ENCODE data around the gene CDHR2. TPM values are rescaled to one million over a fixed set of nuclear protein-coding genes. Genes with fewer than 3 reads are reported as not detected.
"Not testable (repeated sequence)": the region's sequence is repeated elsewhere in the genome, so short reads cannot be mapped to it uniquely, and the experiment has no call there.

Gene CDHR2
- total RNA-seq, 6 experiments from 2014 or later, result not detected

DNA sequence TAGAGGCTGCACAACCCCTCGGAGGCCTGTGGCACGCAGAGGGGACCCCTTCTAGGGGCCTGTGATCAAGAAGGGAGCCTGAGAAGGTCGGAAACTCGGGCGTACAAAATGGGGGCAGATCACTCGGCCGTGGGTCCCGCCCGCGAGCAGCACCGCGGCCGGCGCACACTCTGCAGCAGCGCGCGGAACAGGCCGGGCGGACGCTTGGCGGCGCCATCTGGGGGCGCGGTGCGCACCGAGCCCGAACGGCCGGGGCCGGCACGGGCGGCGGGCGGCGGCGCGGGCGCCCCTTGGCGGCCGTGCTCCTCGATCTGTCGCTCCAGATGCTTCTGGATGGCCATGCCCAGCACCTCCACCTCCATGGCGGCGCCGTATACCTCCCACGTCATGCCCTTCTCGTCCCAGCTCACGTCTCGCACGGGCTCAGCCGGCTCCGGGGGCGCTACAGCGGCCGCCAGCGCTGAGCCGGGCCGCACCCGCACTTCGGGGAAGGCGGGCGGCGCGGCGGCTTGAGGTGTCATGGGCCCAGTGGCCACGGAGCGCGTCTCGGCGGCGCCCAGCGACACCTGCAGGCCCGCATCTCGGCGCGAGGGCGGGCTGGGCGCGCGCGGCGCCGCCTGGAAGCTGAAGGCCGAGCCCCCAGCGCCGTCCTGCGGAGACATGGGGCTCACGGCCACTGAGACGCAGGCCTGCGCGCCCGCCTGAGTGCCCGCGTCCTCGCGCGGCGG is 47.7 kb downstream of the CDHR2 start:
- H3K9me3 Mint-ChIP-seq, result no peaks in the 10 kb centered on the region
- H3K36me3 Mint-ChIP-seq (ENCODE audit: low read depth), result no peaks in the 10 kb centered on the region; the same call in 1 of the 2 replicates
- no peak overlapping the region for H3K4me3 Mint-ChIP-seq
- TF ChIP-seq, protein P1, sequence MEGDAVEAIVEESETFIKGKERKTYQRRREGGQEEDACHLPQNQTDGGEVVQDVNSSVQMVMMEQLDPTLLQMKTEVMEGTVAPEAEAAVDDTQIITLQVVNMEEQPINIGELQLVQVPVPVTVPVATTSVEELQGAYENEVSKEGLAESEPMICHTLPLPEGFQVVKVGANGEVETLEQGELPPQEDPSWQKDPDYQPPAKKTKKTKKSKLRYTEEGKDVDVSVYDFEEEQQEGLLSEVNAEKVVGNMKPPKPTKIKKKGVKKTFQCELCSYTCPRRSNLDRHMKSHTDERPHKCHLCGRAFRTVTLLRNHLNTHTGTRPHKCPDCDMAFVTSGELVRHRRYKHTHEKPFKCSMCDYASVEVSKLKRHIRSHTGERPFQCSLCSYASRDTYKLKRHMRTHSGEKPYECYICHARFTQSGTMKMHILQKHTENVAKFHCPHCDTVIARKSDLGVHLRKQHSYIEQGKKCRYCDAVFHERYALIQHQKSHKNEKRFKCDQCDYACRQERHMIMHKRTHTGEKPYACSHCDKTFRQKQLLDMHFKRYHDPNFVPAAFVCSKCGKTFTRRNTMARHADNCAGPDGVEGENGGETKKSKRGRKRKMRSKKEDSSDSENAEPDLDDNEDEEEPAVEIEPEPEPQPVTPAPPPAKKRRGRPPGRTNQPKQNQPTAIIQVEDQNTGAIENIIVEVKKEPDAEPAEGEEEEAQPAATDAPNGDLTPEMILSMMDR (IDR thresholded peaks at IDR 0.05), result no peak
- no peaks in the 10 kb centered on the region for H3K4me1 Mint-ChIP-seq (ENCODE audit: low read depth)
- DNase-seq, result no peak
- H3K27ac Mint-ChIP-seq, result no peak overlapping the region
- H3K27me3 Mint-ChIP-seq (ENCODE audit: insufficient read depth), result peaks cover 2% of the 10 kb centered on the region; the same call in 1 of the 2 replicates

DNA sequence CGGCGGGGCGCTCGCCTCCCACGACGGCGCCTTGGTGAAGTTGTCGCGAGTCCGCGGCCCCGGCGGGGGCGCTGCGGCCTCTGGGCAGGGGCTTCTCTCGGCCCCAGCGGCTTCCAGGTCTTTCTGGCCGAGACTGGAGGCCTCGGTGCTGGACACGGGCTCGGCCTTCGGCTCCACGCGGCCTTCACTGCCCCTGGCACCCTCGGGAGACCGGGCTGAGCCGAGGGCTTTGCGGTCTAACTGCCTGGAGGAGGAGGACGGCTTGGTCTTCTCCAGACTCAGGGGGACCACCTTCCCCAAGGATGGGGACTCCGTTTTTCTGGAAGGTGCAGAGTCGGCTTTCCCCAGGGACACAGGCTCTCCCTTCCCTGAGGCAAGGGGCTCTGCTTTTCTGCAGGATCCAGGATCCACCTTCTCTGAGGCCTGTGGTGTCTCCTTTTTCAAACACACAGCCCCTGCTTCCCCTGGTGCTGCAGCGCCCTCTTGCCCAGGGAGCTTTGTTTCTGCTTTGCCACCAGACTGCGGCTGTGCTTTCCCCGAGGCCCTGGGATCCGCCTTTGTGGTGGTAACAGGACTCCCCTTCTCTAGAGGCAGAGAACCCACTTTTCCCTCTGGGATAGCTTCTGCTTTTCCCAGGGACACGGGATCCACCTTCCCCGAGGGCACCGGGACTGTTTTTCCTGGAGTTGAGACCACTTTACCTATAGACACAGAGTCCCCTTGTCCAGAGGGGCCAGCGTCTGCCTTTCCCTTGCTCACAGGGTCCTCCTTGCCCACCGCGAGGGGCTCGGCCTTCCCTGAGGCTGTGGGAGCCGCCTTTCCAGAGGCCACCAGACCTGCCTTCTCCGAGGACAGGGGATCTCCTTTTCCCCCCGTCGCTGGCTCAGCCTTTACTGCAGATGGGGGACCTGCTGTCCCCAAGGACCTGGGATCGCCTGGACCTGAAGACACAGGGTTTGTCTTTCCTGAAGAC is 48.6 kb downstream of the CDHR2 start:
- H3K27ac Mint-ChIP-seq, result no peak overlapping the region
- no peaks in the 10 kb centered on the region for H3K4me1 Mint-ChIP-seq (ENCODE audit: low read depth)
- no peaks in the 10 kb centered on the region; the same call in 1 of the 2 replicates for H3K36me3 Mint-ChIP-seq (ENCODE audit: low read depth)
- no peak for DNase-seq
- no peak overlapping the region for H3K4me3 Mint-ChIP-seq
- H3K27me3 Mint-ChIP-seq (ENCODE audit: insufficient read depth), result peaks cover 2% of the 10 kb centered on the region; the same call in 1 of the 2 replicates
- H3K9me3 Mint-ChIP-seq, result no peaks in the 10 kb centered on the region
- TF ChIP-seq, protein P1 (IDR thresholded peaks at IDR 0.05), result no peak

DNA sequence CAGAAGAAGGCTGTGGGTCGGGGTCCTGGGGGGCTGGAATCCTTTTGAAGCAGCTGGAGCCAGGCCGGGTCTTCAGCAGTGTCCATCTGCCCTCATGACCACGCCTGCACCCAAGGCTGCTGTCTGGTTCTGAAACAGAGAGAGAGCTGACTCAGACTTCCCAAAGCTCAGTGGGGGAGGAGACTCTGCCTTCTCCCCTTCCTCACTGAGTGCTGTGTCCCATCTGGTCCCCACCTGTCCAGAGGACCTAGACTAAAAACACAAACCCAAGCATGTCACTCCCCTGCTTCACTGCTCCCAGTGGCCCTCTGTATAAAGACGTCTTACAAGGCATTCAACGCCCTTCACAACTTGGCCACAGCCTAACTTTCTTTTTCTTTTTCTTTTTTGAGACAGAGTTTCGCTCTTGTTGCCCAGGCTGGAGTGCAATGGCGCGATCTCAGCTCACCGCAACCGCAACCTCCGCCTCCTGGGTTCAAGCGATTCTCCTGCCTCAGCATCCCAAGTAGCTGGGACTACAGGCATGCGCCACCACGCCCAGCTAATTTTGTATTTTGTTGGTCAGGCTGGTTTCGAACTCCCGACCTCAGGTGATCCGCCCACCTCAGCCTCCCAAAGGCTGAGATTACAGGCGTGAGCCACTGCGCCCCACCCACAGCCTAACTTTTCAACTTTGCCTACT is 50.7 kb downstream of the CDHR2 start:
- not testable (repeated sequence) for H3K4me1 Mint-ChIP-seq (ENCODE audit: low read depth); H3K9me3 Mint-ChIP-seq

DNA sequence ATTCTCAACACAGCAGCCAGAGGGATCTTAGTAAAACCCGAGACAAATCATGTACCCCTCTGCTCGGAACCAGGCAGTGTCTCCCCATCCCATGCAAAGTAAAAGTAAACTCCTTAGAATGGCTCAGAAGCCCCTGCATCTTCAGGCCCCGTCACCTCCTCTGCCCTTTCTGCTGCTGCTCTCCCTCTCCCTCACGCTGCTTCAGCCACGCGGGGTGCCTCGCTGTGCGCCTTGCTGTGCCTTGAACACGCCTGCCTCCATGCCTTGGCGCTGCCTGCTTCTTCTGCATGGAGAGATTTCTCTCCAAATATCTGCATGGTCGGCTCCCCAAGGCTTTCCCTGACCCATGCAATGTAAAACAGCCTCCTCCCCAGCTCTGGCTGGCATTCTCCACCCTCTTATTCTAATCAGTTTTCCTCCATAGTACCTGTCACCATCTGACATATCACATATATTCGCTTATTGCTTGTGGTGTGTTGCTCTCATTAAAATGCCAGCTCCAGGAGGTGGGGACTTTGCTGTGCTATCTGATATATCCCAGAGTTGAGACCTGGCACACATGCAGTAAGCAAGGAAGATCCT is 52.9 kb downstream of the CDHR2 start:
- Mint-ChIP-seq H3K9me3 (no peaks in the 10 kb centered on the region), H3K36me3 (ENCODE audit: low read depth) (no peaks in the 10 kb centered on the region; the same call in 1 of the 2 replicates), H3K4me1 (ENCODE audit: low read depth) (no peaks in the 10 kb centered on the region), H3K27ac (no peak overlapping the region), H3K4me3 (no peak overlapping the region), H3K27me3 (ENCODE audit: insufficient read depth) (peaks cover 2% of the 10 kb centered on the region; the same call in 1 of the 2 replicates)
- no peak for DNase-seq
- TF ChIP-seq, protein P1 (IDR thresholded peaks at IDR 0.05), result no peak

More for the DNA sequence above, 50.7 kb downstream of the CDHR2 start:
- not testable (repeated sequence) for H3K36me3 Mint-ChIP-seq (ENCODE audit: low read depth); DNase-seq; H3K27ac Mint-ChIP-seq; H3K4me3 Mint-ChIP-seq; H3K27me3 Mint-ChIP-seq (ENCODE audit: insufficient read depth)

DNA sequence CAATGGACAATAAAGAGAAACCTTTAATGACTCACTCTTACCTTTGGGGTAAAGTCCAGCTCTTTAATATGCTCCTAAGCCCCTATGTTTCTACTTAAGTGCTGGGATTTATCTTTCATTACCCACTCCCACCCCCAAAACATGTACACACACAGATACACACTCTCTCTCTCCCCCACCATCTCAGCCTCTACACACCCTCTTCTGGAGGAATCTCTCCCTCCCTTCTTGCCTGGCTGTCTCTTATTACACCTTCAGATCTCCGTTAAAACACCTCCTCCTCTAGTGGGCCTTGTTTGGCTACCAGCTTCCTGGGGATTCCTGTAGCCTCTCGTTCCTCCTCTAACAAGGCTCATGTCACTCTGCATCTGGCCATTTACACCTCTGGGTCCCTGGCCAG is 53.9 kb downstream of the CDHR2 start:
- TF ChIP-seq, protein P1 (IDR thresholded peaks at IDR 0.05), result no peak
- H3K36me3 Mint-ChIP-seq (ENCODE audit: low read depth), result no peaks in the 10 kb centered on the region; the same call in 1 of the 2 replicates
- H3K4me1 Mint-ChIP-seq (ENCODE audit: low read depth), result no peaks in the 10 kb centered on the region
- H3K4me3 Mint-ChIP-seq, result no peak overlapping the region
- H3K9me3 Mint-ChIP-seq, result no peaks in the 10 kb centered on the region
- peaks cover 2% of the 10 kb centered on the region; the same call in 1 of the 2 replicates for H3K27me3 Mint-ChIP-seq (ENCODE audit: insufficient read depth)
- no peak for DNase-seq
- no peak overlapping the region for H3K27ac Mint-ChIP-seq
